BLaER1 (cell line): Measurements from ENCODE around the gene EP400.
"Not testable (repeated sequence)": the region's sequence is repeated elsewhere in the genome, so short reads cannot be mapped to it uniquely, and the experiment has no call there.

ENCODE experiments used
- H3K27ac ChIP-seq: shearing (Covaris generic); formaldehyde crosslinking; 2 replicates; pipeline ENCODE4 v1.8.1; 2022
- H3K27me3 ChIP-seq: shearing (Covaris generic); formaldehyde crosslinking; 2 replicates; pipeline ENCODE4 v1.8.1; 2022
- H3K36me3 ChIP-seq: shearing (Covaris generic); formaldehyde crosslinking; 2 replicates; pipeline ENCODE4 v1.8.1; 2022
- H3K4me1 ChIP-seq: shearing (Covaris generic); formaldehyde crosslinking; 2 replicates; pipeline ENCODE4 v1.8.1; 2022
- H3K4me2 ChIP-seq: shearing (Covaris generic); formaldehyde crosslinking; 2 replicates; pipeline ENCODE4 v1.8.1; 2022
- H3K4me3 ChIP-seq: shearing (Covaris generic); formaldehyde crosslinking; 2 replicates; pipeline ENCODE4 v1.8.1; 2022
- H3K9ac ChIP-seq: shearing (Covaris generic); formaldehyde crosslinking; 2 replicates; pipeline ENCODE4 v1.8.1; 2022
- H3K9me3 ChIP-seq: shearing (Covaris generic); formaldehyde crosslinking; 2 replicates; pipeline ENCODE4 v1.8.1; 2022
- H4K20me1 ChIP-seq: shearing (Covaris generic); formaldehyde crosslinking; 2 replicates; pipeline ENCODE4 v1.8.1; 2022
- Cebpa-rat ChIP-seq: shearing (Covaris generic); IDR thresholded peaks from 2 replicates; pipeline ENCODE4 v1.8.1; 2022

EP400 gene

DNA sequence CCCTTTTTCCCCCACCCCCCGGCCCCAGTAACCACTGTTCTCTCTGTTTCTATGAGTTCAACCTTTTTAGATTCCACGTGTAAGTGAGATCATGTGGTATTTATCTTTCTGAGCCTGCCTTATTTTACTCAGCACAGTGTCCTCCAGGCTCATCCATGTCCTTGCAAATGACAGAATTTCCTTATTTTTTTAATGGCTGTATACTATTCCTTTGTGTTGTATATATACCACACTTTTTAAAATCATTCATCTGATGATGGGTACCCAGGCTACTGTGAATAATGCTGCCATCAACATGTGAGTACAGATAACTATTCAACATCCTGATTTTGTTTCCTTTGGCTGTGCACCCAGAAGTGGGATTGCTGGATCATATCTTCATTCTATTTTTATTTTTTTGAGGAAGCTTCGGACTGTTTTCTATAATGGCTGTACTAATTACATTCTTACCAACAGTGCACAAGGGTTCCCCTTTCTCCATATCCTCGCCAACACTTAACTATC is 139.7 kb downstream of the EP400 start:
- peaks cover 4% of the 10 kb centered on the region; the same call in 1 of the 2 replicates for H3K9me3 ChIP-seq
- H3K27ac ChIP-seq = no peak overlapping the region
- peaks cover 31% of the 10 kb centered on the region for H4K20me1 ChIP-seq
- 0 out of 2 replicates have a peak overlapping the region, but pooled peaks have one; percentile 5 for H3K4me2 ChIP-seq
- TF ChIP-seq Cebpa-rat = no peak
- peaks cover 28% of the 10 kb centered on the region for H3K4me1 ChIP-seq
- H3K9ac ChIP-seq = no peak overlapping the region
- H3K36me3 ChIP-seq = peaks cover 54% of the 10 kb centered on the region
- H3K4me3 ChIP-seq = no peak overlapping the region
- H3K27me3 ChIP-seq = no peaks in the 10 kb centered on the region

DNA sequence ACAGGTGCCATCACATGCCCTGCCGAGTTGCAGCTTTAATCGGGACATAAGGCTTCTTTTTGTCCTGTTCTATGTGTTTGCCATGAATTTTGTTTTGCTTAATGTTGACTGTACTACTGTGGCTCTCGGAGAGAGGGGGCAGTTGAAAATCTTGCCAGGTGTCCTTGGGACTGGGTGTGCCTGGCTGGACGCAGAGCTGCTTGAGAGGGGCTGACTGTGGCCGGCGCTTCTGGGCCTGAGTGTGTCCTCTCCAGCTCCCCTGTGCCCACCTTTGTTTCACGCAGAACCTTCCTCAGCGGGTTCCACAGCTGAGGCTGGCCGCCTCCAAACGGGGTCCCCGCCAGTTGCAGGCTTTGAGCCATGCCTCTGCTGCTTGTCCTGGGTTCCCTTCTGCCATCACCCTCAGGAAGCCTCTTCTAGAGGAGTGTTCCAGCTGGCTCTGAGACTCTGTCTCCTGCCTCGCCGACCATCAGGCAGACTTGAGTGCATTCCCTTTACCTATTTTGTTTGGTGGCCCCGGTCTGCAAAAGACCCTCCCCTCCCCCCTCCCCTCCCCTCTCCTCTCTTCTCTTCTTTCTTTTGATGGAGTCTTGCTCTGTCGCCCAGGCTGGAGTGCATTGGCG is 144.6 kb downstream of the EP400 start:
- no peak overlapping the region for H3K4me2 ChIP-seq
- H3K36me3 ChIP-seq = peaks cover 62% of the 10 kb centered on the region
- TF ChIP-seq Cebpa-rat = no peak

DNA sequence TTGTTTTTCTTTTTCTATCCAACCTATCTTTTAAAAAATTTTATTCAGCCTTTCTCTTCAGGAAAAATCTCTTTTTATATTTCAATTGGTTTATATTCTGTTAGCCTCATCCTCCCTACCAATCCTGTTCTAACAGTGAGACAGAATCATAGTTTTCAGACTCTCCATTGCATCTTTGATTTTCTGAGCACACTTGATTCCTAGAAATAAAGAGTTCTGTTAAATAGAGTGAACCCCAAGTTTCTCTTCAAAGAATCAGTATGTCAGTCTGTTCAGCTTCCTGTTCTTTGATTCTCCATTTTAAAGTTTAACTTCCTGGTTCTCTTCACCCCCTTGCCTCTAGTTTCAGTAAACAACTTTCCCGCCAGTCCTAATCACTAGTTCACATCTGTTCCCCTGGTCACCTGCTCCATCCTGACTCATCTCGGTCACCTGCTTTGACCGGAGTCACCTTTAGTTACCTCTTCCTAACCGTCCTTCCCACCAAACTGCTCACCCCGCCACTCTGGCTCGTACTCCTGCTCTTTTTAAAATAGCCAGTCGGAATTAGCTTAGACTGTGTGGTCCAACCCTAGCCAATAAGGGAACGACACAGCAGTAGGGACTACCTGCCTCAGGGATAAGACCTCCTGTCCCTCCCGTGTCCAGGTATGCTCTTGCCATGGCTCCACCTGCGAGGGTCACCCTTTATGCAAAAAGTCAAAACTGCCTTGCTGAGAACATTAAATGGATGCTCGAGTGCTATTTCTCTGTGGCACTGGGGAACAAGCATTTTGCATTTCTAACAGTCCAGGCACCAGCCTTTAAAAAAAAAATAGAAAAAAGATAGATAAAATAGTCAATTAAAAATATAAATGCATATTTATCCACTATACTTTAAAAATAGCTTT is 146.0 kb downstream of the EP400 start:
- Histone ChIP-seq H3K4me1 (peaks cover 10% of the 10 kb centered on the region; the same call in 1 of the 2 replicates), H3K27ac (no peak overlapping the region), H4K20me1 (peaks cover 44% of the 10 kb centered on the region), H3K4me2 (no peak overlapping the region), H3K36me3 (peaks cover 70% of the 10 kb centered on the region), H3K9ac (no peak overlapping the region), H3K27me3 (no peaks in the 10 kb centered on the region), H3K9me3 (peaks cover 8% of the 10 kb centered on the region), H3K4me3 (no peak overlapping the region)
- TF ChIP-seq Cebpa-rat = no peak

More for the DNA sequence above, 144.6 kb downstream of the EP400 start:
- Histone ChIP-seq H3K9ac (no peak overlapping the region), H3K4me3 (no peak overlapping the region), H3K9me3 (peaks cover 10% of the 10 kb centered on the region), H4K20me1 (peaks cover 35% of the 10 kb centered on the region), H3K27ac (no peak overlapping the region), H3K27me3 (no peaks in the 10 kb centered on the region), H3K4me1 (peaks cover 5% of the 10 kb centered on the region)

DNA sequence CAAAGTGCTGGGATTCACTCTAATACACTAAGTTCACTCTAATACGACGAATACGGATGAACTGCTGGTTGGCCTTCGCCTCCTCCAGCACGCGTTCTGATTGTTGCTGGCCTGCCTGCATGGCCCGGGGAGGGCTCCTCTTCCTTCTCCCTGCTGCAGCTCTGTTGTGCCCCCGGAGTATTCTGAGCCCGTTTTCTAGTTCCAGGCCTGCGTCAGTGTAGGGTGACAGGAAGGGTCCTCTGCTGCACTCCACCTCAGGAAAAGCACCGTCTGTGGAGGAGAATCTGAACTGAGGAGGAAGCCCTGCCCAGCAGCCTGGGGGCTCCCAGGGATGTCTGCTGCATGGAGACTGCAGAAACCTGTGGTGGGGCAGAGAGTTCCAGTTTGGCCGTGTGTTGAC is 150.0 kb downstream of the EP400 start:
- no peaks in the 10 kb centered on the region for H3K27me3 ChIP-seq
- no peak overlapping the region for H3K4me3 ChIP-seq
- peaks cover 74% of the 10 kb centered on the region for H3K36me3 ChIP-seq
- no peak overlapping the region for H3K27ac ChIP-seq
- no peak for TF ChIP-seq Cebpa-rat
- peaks cover 8% of the 10 kb centered on the region for H3K9me3 ChIP-seq
- H4K20me1 ChIP-seq = peaks cover 36% of the 10 kb centered on the region
- H3K4me1 ChIP-seq = peaks cover 10% of the 10 kb centered on the region; the same call in 1 of the 2 replicates
- no peak overlapping the region for H3K9ac ChIP-seq
- H3K4me2 ChIP-seq = no peak overlapping the region

DNA sequence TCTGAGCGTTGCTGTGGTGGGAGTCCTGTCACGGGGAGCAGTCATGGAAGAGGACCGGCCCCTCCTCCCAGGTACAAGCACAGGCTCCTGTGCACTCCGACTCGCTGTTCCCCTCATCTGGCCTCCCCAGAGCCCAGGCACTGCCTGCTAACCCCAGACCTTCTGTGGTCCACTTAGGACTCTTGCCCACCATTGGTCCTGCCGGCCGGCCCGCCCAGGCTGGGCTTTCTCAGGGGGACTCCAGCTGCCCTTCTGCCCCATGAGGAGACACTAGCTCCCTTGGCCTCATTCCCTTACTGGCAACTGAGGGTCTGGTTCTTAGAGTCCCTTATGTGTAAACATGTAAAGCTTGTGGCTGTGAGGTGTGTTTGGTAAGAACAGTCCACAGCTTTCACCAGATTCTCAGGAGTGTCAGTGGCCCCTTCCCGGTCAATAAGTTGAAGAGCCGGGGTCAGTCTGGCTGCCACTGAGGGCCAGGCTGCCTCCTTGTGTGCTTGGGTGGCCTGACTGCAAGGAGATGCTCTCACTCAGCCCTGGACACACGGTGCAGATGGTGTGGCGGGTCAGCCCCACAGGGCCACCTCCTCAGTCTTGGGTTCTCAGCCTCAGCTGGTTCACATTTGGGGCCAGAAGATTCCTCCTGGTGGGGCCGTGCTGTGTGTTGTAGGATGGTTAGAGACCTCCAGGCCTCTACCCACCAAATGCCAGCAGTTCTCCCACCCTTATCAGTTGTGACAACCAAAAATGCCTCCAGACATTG is 150.7 kb downstream of the EP400 start:
- TF ChIP-seq Cebpa-rat = no peak
- H3K36me3 ChIP-seq = peaks cover 78% of the 10 kb centered on the region

DNA sequence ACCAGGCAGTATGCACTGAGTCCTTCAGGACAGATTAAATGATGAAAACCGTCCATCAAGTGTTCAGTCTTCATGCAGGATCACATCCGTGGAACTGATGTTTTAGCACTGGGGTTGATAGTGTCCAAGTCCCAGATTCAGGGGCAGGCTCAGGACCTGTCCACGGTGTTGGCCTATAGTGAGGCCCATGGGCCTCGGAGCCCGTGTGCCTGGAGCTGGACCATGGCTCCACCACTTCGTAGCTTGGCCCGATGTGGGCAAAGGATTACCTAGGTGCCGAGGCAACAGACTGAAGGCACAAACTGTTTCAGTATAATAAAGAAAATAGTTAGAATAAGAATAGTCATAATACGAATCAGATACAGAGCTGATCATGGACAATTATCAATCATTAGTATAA is 152.6 kb downstream of the EP400 start:
- H3K36me3 ChIP-seq = peaks cover 77% of the 10 kb centered on the region
- TF ChIP-seq Cebpa-rat = no peak
- peaks cover 12% of the 10 kb centered on the region for H3K4me1 ChIP-seq
- H3K4me3 ChIP-seq = no peak overlapping the region
- H3K27me3 ChIP-seq = no peaks in the 10 kb centered on the region
- H3K9ac ChIP-seq = no peak overlapping the region
- H4K20me1 ChIP-seq = peaks cover 22% of the 10 kb centered on the region
- no peak overlapping the region for H3K27ac ChIP-seq
- no peaks in the 10 kb centered on the region for H3K9me3 ChIP-seq
- H3K4me2 ChIP-seq = no peak overlapping the region

More for the DNA sequence above, 150.7 kb downstream of the EP400 start:
- H3K9ac ChIP-seq = no peak overlapping the region
- H3K27me3 ChIP-seq = no peaks in the 10 kb centered on the region
- peak overlapping the region; percentile 18; the same call in 1 of the 2 replicates for H3K27ac ChIP-seq
- H3K4me3 ChIP-seq = no peak overlapping the region
- H4K20me1 ChIP-seq = peaks cover 36% of the 10 kb centered on the region
- H3K9me3 ChIP-seq = peaks cover 7% of the 10 kb centered on the region
- peaks cover 7% of the 10 kb centered on the region; the same call in 1 of the 2 replicates for H3K4me1 ChIP-seq
- H3K4me2 ChIP-seq = no peak overlapping the region

DNA sequence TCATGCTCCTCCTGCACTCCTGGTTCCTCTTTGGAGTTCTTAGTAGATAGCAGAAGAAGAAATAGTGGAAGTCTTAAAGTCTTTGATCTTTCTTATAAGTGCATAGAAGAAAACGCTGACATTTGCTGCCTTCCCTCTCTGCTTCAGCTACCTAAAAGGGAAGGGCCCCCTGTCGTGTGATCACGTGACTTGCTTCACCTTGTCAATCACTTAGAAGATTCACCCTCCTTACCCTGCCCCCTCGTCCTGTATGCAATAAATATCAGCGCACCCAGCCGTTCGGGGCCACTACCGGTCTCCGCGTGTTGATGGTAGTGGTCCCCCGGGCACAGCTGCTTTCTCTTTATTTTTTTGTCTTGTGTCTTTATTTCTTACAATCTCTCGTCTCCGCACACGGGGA is 153.3 kb downstream of the EP400 start:
- H3K4me1 ChIP-seq = peaks cover 19% of the 10 kb centered on the region
- not testable (repeated sequence) for H3K27me3 ChIP-seq, H3K27ac ChIP-seq, H3K4me2 ChIP-seq, H3K4me3 ChIP-seq, H3K9me3 ChIP-seq, H3K9ac ChIP-seq
- peaks cover 16% of the 10 kb centered on the region for H4K20me1 ChIP-seq
- peaks cover 76% of the 10 kb centered on the region for H3K36me3 ChIP-seq

DNA sequence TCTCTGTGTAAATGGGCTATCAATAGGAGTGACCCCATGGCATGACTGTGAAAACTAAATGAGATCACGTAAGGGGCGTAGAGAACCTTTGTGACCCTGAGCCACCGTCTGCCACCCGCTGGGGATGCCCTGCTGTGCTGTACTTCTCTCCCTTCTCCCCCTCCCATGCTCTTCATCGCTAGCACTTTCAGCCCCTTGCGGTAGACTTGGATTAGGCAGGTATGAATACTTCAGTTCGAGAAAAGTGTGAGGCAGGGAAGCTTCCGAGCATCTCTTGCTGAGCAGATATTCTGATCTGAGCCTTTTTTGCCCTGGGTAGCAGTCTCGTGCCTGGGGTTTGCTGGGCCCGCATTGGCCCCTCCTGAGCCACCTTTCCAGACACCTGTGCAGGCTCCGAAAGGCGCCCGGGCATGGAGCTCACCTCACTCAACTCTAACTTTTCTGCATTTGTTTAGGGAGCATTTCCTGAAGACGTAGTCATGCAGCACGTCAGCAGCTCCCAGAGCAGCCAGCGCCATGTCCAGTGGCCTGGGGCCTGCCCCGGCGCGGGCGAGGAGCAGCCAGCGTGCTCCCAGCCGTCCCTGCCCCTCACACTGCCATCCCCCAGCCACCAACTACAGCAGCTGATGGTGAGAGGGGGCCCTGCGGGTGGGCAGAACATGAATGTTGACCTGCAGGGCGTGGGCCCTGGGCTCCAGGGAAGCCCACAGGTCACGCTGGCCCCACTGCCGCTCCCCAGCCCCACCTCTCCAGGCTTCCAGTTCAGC is 154.0 kb downstream of the EP400 start:
- H3K27ac ChIP-seq = no peak overlapping the region
- no peaks in the 10 kb centered on the region for H3K9me3 ChIP-seq
- TF ChIP-seq Cebpa-rat = no peak
- peaks cover 76% of the 10 kb centered on the region for H3K36me3 ChIP-seq
- peaks cover 26% of the 10 kb centered on the region for H3K4me1 ChIP-seq
- no peak overlapping the region for H3K4me2 ChIP-seq
- H3K27me3 ChIP-seq = no peaks in the 10 kb centered on the region
- peaks cover 16% of the 10 kb centered on the region for H4K20me1 ChIP-seq
- H3K4me3 ChIP-seq = no peak overlapping the region
- no peak overlapping the region for H3K9ac ChIP-seq

DNA sequence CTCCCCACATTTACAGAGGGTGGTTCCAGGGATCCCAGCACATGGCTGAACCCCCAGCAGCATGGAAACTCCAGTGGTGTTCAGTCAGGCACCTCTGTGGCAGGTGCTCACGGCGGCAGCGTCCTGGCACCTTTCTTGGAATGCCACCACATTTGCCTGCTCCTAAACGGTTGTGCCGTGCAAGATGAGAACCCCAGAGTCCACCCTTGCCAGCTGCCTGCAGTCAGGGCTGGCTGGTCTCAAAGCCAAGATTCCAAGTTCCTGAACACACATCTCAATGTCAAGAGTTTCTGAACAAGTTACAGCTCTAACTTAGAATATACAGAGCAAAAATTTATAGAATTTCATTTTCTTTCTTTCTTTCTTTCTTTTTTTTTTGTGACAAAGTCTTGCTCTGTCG is 155.7 kb downstream of the EP400 start:
- TF ChIP-seq Cebpa-rat = no peak
- Histone ChIP-seq H3K4me1 (peaks cover 32% of the 10 kb centered on the region), H3K36me3 (peaks cover 67% of the 10 kb centered on the region), H3K4me3 (no peak overlapping the region), H3K9me3 (no peaks in the 10 kb centered on the region), H3K4me2 (no peak overlapping the region), H3K27ac (no peak overlapping the region), H3K9ac (no peak overlapping the region), H3K27me3 (no peaks in the 10 kb centered on the region), H4K20me1 (peaks cover 10% of the 10 kb centered on the region)
